Stimulated activated CD4-positive, alpha-beta T cell treated with anti-CD3 and anti-CD28 coated beads, Interleukin-15, amount 100 ng/mL, for 1 hour (primary cell): ENCODE data around the gene ZXDC.

Experiments
- DNase-seq, 2 donors: peaks; one replicate each; pipeline ENCODE4 v3.0.0-alpha.2; 2020; ENCODE audit warnings: low read depth in 1 of 2, low spot score in 1 of 2

The ZXDC gene

DNA sequence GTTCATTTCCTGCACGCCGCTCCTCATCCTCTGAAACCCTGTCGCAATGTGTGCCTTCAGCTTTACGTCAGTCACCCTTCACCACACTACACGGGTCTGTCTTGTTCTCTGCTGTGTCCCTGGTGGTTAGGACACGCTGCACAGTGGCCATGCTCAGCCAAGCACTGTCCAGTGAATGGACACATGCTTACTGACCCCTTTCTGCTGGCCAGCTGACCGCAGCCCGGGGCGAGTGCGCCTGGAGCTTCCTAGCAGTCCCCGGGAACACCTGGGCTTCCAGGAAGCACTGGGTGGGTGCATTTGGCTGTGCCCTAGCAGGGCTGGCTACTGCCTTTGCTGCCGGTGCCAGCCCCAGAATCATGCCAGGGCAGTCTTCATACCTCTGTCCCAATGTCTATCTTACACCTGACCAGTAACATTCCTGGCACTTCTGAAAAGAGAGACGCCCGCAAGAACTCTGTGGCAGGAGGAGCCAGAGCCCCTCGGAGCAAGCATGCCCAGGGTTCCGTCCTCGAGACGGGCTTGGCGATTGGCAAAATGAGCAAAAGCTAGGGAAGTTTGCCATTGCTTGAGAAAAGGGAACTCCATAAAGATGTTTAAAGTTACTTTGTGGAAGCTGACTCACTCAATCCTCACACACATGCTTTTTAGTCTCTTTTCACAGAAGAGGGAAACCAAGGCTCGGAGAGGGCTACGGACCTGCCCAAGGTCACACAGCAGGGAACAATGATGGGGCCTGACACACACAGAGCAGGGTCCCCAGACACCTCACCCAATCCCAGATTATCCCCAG lies 15.7 kb upstream of the ZXDC start:
- DNase-seq, result no peak

DNA sequence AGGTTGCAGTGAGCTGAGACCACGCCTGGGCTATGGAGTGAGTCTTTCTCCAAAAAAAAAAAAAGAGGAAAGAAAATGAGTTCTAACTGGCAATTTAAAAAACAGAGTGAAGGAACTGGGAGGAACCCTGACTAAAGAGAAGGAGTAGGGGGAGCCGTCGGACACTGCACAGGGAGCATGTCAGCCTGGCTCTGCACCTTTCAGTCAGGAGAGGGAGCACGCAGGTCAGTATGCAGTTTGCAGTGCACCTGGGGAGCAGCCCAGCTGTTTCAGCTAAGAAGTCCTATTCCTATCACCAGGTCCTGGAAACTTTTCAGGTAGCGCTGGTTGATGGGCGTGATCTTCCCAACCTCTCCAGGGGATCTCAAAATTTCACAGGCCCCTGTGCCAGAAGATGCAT lies 14.9 kb upstream of the ZXDC start:
- DNase-seq, result no peak

DNA sequence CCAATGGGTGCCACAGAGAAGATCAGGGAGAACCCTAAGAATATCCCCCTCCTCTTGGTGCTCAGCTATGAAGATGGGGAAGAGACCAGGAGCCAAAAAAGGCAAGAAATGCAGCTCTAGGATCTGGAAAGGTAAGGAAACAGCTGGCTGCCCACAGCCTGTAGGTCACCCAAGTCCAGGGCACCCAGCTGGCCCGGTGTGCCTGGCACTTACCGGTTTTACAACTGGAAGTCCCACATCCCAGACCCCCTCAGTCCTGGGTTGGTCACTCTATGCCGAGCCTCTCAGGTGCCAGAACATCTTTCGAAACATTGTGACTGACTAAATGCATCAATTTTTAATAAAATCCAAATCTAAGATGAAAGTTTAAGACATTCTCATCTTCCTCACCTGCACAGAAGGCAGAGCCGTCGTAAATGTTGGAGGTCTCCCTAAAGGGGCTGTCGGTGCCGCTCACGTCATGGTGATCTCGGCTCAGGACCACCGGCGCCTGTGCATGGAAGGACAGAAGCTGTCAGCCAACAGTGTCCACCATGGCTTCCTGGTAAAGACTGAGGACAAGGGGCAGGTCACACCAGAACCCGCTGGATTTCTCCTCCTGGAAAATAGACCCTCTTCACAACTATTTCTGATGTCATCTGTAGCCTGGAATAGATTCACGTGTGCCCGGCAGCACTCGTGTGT lies 13.3 kb upstream of the ZXDC start:
- DNase-seq, result no peak

DNA sequence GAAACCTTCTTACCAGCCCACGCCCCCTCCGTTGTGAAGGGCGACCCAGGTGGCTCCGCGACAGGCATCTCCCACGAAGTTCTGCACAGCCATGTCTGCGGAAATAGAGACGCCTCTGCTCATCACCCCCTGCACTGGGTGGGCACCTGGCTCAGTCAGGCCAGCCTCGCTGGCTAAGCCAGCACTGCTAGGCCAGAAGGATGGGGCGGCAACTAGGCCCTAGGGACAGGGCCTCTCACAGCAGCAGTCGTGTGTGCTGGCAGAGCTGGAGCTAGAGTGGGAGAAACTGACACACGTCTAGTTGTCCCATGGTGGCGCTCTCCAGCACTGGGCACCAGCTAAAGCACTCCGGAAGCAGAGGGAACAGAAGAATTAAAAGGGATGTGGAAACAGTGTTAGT lies 12.5 kb upstream of the ZXDC start:
- DNase-seq, result no peak

DNA sequence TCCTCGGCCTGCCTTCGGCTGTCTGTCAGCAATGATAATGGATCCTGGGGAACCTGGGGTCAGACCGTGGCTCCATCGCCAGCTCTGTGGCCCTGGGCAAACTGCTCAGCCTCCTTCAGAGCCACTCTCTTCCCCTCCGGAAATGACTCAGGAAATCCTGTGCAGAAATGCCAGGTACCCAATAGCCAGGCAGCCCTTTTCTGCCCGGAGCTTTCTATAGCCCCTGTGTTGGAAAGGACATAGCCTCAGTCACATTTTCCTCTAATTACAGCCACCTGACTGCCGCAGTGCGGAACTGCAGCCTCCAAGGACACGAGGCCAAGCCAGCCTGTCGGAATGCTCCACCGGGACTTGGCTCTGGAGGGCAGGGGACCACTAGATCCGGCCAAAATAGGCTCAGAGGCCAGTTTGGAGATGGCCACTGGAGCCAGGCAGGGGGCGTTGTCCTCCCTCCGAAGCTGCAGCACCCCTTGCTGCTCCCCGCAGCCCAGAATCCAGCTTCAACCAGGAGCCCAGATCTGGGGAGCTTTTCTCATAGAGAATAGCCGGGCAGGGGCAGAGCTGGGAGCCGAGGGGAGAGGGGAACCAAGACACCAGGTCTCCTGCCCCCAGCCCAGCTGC lies 11.6 kb upstream of the ZXDC start:
- no peak for DNase-seq

DNA sequence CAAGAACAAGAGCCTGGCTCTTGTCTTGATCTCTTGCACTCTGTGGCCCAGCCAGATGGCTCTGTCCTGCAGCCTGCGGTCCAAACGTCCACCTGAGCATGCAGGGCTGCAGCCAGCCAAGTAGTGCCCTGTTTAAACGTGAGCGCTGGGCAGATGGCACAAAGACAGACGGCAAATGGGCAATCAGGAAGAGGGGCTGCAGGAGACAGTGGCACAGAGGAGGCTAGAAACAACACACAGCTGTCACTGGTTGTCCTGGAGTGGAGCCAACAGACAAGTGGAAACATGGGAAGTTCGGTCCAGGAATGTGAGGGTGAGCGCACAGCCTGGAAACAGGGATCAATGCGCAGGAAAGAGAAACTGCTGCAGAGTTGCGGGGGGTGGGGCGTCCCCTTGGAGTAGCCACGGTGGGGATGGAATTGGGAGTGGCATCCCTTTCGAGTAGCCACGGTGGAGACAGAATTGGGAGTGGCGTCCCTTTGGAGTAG lies 10.7 kb upstream of the ZXDC start:
- DNase-seq, result no peak

DNA sequence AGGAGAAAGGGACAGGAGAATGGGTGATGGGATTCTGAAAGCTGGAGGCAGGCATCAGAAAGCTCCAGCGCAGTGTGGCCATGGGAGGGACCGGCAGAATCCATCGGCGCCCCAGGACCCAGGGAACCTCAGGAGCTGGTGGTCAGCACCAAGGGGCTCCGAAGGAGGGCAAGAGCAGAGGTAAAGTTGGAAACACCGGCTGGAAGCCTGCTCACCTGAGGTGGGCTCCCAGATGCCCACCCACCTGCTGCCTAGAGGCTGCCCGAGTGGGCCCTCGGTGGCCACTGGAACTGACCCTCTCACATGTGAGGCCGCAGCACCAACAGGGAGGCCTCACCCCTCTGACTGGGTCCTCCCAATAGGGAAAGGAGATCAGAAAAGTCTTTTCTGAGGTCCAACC lies 10.3 kb upstream of the ZXDC start:
- no peak for DNase-seq

DNA sequence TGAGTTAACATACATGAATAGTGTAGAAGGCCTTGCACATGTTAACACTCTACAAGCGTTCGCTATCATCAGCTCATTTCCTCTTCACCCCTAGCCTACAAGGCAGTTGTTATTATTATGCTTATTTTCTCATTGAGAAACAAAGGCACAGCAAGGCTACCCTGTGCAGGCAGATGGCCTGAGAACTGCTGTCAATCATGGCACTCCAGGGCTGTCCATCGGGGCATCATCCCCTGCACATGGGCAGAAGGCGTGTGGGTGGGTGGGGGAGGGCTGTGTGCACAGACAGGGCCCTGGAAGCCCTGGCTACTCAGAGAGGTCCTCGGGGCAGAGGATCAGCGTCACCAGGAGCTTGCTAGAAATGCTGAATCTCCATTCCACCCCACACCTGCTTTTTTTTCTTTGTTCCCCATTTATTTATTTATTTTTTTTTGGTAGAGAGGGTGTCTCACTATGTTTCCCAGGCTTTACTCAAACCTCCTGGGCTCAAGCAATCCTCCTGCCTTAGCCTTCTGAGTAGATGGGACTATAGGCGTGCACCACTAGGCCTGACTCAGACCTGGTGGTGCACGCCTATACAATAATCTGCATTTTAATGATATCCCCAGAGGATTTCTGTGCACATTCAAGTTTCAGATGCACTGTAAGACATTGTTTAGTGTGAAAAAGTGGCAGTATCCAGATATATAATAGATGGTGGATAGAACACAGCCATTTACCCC lies 9.6 kb upstream of the ZXDC start:
- no peak for DNase-seq

DNA sequence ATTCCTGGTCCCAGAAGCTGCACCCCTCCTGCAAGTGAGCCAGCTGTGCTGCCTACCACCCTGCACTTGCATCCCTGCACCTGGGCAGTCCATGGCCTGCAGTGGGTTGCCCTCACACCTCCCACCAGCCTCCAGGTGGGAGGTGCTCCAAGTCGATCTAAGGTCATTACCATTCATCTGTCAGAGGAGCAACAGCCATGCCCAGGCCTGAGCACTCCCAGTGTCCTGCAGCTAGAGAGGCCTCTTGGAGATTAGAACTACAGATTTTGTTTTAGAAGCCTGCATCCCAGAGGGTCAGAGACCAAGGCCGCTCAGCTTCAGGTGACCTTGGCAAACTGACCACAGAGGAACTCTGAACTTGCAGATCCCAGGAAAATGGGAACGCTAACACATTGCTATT lies 9.0 kb upstream of the ZXDC start:
- DNase-seq, result no peak

DNA sequence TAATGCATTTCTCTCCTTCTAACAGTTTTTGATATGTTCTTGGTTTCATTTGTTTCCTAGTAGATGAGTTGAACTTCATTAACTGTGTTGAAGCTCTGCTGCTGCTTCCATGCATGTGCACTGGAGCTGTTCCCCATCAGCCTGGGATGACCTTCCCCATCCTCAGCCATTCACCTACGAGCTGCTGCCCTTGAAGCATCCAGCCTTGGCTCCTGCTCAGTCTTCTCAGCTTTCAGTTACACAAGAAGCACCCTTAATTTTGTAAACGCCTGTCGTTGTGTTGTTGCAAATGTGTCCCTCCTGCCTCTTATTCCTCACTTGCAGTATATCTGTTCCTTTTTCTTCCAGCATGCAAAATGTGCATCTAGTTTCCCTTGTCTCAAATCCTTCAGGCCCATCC lies 8.5 kb upstream of the ZXDC start:
- DNase-seq, result no peak

DNA sequence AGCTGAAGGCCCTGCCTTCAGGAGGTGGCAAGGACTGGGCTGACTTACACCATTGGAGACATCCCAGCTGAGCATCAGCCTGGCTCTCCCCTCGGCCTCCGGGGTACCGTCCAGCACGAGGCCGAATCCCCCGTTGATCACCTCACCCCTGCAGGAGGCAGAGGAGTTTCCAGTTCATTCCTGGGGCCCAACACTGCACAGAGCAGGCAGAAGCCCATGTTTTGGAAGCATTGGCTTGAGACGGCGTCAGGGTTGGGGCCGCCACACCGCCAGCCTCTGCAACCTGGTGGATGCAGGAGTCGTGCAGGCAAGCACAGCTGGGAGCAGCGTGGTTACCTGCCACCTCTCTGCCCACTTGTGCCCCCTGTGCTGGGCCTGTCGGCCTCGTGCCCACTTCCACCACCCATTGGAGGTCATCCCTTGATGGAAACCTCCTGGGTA lies 7.7 kb upstream of the ZXDC start:
- no peak for DNase-seq

DNA sequence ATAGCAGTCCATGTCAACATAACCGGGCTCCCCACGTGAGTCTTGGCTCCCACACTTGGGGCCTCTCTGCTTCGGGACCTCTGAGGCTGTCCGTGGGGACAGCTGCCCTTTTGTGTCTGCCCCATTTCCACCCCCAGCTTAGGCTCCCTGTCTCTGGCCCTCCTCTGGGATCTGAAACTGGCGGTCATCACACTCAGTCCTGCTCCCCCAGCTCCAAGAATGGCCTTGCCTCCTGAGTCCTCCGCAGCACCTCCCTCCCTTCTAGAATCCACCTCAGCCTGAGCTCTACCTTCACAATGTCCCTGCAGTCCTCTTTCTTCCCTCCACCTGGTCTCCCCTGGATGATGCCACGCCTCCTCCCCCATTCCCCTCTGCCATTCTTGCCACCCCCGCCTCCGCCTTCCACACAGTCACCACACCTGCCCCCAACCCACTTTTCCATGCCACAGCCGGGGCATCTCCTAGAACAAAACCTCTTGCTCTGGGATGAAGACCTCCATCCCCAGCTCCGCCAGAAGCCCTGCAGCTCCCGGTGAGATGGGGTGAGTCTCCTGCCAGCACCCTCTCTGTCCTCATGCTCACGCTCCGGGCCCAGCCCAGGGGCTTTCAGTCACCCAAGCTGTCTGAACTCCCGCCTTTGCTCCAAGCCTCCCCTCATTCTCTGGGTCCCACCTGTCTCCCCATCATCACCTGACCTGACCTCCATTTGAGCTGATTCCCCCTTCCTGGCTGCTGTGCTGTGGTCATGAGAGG lies 7.0 kb upstream of the ZXDC start:
- DNase-seq, result no peak

DNA sequence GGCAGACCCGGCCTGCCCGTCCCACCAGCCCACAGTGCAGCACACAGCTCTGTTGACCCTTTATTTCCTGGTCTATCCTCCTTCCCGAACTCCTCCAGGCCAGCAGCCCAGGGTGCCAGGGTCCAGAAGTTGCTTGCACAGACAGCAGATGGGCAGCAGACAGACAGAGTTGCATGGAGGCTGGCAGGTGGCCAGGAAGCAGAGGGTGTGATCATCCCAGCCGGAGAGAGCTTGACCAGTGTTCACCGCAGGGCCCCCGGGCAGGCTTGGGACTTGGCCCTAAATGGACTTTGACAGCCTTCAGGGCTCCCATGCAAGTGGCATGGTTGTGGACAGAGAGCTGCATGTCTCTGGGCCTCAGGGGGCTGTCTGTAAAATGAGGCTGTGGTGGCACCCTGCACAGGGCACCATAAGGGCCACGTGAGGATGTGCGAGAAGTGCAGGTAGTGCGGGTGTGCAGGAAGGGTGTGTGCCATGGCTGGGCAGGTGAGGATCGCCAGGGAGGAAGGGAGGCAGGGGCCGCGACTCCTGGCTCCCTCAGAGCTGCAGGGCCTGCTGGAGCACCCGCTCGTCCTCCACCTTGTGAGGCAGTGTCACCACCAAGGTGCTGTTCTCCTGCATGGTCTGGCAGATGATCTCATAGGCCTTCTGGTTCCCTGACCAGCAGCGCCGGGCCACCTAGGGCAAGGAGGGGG lies 6.3 kb upstream of the ZXDC start:
- no peak for DNase-seq

DNA sequence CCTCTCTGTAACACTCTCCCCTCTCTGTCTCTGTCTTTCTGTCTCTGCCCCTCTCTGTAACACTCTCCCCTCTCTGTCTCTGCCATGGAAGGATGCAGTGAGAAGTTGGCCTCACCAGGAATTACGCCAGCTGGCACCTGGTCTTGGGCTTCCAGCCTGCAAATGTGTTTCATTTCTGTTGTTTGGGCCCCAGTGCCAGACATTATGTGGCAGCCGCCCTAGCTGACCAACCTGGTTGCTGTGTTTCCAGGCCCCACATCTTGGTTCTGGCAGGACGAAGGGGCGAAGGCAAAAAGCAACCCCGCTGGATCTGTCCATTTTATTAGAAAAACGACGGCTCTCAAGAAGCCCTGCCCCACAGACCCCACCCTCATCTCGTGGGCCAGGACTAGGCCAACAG lies 5.2 kb upstream of the ZXDC start:
- DNase-seq, result no peak

DNA sequence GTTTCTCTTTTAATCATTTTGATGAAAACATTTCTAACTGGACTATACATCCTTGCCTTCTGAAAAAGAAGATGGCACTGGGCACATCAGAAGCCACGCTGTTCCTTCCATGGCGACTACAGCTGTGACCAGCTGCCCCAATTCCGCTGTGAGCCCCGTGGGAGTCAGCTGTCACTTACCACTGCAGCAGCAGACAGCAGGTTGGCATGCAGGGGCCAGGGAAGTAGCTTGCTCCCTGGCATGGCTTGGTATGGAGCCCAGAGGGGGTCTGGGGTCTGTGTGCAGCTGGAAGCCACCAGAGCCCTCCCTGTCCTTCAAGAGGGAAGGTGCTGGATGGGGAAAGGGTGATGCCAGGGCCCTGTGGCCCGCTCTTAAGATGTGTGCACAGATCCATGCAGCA lies 4.5 kb upstream of the ZXDC start:
- DNase-seq, result no peak

DNA sequence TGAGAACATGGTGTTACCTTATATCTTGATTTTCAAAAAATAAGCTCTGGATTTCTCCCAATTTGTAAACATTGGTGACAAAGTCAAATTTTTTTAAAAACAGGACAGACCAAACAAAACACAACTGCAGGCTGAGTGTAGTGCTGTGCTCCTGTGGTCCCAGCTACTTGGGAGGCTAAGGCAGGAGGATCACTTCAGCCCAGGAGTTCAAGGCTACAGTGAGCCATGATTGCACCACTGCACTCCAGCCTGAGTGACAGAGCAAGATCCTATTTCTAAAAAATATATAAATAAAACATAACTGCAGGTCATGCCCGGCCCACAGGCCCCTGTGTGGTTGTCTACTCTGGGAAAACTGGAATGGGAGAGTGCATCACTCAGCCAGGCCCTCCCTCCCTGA lies 4.0 kb upstream of the ZXDC start:
- no peak for DNase-seq

DNA sequence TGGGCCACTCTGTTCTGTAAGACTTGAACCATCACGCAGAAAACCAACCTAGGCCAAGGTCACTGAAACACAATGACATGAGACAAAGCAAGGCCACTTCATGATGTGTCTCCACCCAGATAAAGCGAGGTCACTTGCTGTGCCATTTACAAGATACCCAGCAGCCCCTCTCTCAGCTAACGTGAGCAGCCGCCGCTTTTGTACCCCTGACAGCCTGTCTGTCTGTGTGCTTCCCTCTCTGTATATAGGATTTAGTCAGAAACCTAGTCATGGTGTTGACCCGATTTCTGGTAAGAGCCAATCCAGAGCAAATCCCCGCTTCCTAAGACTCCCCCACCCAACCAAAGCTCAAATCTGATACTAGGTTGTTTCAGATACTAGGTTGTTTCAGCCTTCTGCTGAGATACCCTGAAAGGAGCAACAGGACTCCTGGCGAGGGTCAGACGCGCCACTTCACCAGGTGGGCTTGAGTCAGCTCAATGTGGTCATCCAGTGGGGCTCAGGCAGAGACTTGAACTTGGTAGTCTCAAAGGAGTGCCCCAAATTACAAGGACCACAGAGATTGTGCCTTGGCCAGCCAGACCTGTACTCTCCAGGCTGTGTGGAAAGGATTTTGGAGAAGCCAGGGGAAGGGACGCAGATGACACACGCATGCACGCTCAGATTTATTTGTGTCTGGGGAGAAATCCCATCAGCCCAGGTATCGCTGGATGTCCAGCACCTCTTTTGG lies 3.1 kb upstream of the ZXDC start:
- no peak for DNase-seq

DNA sequence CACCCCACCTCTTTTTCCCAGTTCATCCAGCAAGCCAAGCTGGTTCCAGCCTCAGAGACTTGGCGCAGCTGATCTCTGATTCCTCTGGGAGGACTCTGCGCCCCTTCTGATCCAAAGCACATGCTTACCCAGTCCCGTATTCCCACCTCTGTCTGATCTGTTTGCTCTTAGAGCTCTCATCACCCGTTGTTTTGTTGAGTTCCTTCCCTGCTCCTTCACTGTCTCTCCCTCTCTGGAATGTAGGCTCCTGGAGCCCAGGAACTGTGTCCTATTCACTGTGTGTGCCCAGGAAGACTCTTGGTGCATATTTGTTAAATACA lies 1.3 kb upstream of the ZXDC start:
- DNase-seq, result no peak

DNA sequence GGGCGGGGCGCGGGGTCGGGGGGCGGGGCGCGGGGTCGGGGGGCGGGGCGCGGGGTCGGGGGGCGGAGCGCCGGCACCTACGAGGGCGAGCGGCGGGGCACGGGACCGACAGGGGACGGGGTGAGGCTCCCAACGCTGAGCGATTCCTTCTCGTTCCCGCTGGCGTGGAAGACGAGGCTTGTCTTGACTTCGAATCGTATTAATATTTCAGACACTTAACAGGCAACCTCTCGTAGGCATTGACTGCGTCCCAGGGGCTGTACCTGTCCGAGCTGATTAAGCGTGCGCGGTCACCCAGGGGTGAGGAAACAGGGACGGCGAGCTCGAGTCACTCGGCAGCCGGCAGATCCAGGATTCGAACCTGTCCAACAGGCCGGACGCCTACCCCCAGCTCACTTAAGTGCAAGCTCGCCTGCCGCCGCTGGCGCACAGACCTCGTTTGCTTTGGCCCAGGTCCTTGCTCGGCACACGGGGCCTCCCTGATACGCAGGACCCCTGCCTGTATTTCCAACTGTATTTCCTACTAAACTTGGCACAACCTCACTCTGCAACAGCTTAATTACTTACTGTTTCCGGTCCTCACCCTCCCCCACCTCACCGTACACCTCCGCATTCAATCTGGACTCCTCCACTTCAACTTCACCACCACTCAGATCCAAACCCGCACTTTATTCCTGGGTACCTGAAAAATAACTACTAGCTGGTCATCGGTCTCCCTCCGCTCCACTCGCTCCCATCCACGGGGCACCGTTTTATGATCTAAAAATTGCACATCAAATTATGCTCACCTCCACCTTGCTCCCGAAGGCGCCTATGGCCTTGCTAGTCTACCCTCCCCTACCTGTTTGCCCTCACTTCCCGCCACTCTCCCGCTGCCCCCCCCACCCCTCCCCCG lies 722 bp upstream of the ZXDC start:
- DNase-seq, result no peak
